ELF-1 (cell line): ENCODE data around the gene HIP1R.

ENCODE experiments used
- DNase-seq: peaks from one replicate; pipeline ENCODE4 v3.0.0-alpha.2; 2016; ENCODE audit warnings: low read depth, low spot score

Gene HIP1R

GRCh38 chr12:122860040-122860853 is 25.0 kb downstream of the HIP1R start:
- peak; percentile 80 for DNase-seq

GRCh38 chr12:122860854-122861586 is 25.8 kb downstream of the HIP1R start:
- no peak for DNase-seq

GRCh38 chr12:122861587-122861970 is 26.3 kb downstream of the HIP1R start:
- no peak for DNase-seq

GRCh38 chr12:122862110-122862634 is 26.9 kb downstream of the HIP1R start:
- DNase-seq: no peak

GRCh38 chr12:122862872-122863701 is 27.8 kb downstream of the HIP1R start:
- DNase-seq: peak; percentile 82

GRCh38 chr12:122864894-122865253 is 29.6 kb downstream of the HIP1R start:
- no peak for DNase-seq

- DNase-seq: no peak
Observed at GRCh38 chr12:122865268-122866231, 30.3 kb downstream of the HIP1R start.

GRCh38 chr12:122866379-122866778 is 31.1 kb downstream of the HIP1R start:
- no peak for DNase-seq

GRCh38 chr12:122866950-122867607 is 31.8 kb downstream of the HIP1R start:
- DNase-seq: no peak

GRCh38 chr12:122867691-122868461 is 32.6 kb downstream of the HIP1R start:
- peak; percentile 74 for DNase-seq

- no peak for DNase-seq
Observed at GRCh38 chr12:122868471-122869177, 33.4 kb downstream of the HIP1R start.

GRCh38 chr12:122869207-122869973 is 34.1 kb downstream of the HIP1R start:
- no peak for DNase-seq

GRCh38 chr12:122870163-122870842 is 35.0 kb downstream of the HIP1R start:
- DNase-seq: no peak

- DNase-seq: peak; percentile 68
Observed at GRCh38 chr12:122870867-122871664, 35.8 kb downstream of the HIP1R start.

- peak; percentile 98 for DNase-seq
Observed at GRCh38 chr12:122871851-122872780, 36.9 kb downstream of the HIP1R start.
